SHP77 treated with DMSO at 0.1 percent for 48 hours (cell line): ENCODE data around the gene ANKRD16.
"Not testable (repeated sequence)": the region's sequence is repeated elsewhere in the genome, so short reads cannot be mapped to it uniquely, and the experiment has no call there.

Experiments
- DNase-seq: peaks from one replicate; lab custom pipeline; 2025; lab: John Stamatoyannopoulos, UW

Gene ANKRD16

DNA sequence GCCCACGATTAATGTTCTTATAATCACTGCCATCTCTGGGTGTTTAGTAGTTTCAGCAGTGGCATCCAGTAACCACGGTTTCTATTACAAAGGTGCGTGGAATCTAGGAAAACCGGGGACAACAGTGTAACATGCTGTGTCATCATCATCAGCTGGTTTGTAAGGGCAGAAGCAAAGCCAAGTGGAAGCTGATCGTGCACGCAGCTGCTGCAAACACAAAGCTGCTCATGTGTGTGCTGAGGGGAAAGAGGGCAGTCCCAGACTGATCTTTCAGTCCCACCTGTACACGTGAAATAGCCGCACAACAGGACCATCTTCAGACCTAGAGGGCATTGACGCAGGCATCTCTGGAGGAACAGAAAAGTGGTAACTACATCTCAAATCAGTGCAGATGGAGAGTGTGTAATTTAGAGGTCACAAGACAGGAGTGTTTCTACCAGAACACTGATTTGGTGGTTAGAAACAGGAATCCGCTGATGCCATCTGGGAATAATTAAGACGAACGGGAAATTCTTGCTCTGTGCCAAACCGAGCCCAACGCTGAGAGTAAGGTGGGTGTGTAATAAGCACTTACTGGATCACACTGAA lies 13.4 kb downstream of the ANKRD16 start:
- DNase-seq = no peak

DNA sequence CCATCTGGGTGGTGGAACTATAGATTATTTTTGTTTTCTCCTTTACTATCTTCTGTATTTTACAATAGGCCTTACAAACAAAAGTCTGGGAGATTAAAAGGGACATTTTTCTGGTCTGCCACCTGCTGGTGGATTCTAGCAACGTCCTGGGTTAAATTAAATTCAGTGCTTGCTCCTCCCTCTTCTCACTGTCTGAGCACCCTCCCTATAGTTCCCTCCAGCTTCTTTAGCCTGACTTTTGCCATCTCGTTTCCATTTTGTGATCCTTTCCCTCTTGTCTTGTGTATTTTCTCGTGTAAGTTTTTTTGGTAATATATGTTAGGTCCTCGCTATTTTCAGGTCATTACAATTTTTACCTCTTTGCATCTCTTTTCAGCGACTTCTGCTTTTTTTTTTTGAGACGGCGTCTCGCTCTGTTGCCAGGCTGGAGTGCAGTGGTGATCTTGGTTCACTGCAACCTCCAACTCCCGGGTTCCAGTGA lies 16.1 kb downstream of the ANKRD16 start:
- DNase-seq = peak; percentile 28

GRCh38 chr10:5871596-5871995 lies 18.1 kb downstream of the ANKRD16 start:
- no peak for DNase-seq

GRCh38 chr10:5869156-5869555 lies 20.5 kb downstream of the ANKRD16 start:
- no peak for DNase-seq

GRCh38 chr10:5868383-5868782 lies 21.3 kb downstream of the ANKRD16 start:
- not testable (repeated sequence) for DNase-seq

GRCh38 chr10:5867091-5867615 lies 22.5 kb downstream of the ANKRD16 start:
- DNase-seq = not testable (repeated sequence)

GRCh38 chr10:5866451-5867081 lies 23.1 kb downstream of the ANKRD16 start:
- DNase-seq = not testable (repeated sequence)

DNA sequence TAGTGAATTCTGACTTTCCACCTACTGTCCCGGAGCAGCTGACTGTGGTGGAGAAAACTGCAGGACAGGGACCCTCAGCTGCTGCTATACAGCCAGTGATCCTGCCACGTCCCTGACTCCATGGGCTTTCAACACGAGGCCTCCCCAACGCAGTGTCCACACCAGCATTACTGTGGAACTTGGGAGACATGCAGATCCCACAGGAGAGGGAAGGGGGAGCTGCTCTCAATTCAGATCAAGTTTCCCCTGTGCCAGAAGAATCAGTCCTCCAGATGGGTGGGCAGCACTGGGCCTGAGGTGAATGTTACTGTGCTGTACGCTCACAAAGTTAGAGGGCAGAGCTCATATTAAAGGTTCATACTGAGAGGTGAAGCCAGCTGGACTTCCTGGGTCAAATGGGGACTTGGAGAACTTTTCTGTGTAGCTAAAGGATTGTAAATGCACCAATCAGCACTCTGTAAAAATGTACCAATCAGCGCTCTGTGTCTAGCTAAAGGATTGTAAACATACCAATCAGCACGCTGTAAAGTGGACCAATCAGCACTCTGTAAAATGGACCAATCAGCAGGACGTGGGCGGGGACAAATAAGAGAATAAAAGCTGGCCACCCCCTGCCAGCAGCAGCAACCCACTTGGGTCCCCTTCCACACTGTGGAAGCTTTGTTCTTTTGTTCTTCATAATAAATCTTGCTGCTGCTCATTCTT lies 26.6 kb downstream of the ANKRD16 start:
- not testable (repeated sequence) for DNase-seq

DNA sequence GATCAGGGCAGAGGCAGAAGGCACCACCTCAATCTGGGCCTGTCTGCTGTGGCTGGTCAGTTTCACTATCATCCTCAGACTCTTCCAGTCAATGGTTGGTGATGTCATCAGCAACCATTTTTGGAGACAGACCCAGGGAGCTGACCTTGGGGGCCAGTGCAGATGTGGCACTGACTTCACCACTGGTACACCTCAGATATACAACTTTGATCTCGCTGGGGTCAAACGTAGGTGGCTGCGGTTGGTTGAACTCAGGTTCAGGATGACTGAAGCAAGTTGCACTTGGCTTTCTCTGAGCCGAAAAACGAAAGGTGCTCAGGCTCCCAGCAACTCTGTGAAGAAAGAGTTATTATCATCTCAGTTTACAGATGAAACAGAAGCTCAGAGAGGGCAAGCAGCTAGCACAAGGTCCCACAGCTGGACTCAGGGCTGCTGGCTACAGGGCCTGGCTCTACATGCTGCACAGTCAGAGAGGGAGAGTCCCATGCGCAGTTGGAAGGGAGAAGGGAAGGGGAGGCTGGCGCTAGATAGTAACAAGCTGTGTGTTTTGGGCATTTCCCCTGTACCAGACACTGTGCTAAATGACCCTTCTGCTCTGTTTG lies 27.2 kb downstream of the ANKRD16 start:
- no peak for DNase-seq

GRCh38 chr10:5860066-5860465 lies 29.6 kb downstream of the ANKRD16 start:
- DNase-seq = no peak

DNA sequence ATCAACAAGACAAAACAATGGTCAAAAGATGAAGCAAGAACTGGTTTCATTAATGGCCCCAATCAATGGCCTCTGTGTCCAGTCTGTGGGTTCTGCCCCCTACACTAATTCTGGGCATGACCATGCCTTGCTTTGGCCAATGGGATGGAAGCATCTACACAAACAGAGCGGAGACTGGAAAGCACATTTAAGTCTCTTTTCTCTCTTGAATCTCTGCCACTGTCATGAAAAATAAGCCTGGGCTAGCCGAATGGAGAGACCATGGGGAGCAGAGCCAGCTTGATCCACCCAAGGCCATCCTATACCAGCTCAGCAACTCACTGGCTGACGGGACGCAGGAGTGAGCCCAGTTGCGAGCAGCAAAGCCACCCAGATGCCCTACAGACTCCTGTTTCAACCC lies 30.9 kb downstream of the ANKRD16 start:
- DNase-seq = no peak

DNA sequence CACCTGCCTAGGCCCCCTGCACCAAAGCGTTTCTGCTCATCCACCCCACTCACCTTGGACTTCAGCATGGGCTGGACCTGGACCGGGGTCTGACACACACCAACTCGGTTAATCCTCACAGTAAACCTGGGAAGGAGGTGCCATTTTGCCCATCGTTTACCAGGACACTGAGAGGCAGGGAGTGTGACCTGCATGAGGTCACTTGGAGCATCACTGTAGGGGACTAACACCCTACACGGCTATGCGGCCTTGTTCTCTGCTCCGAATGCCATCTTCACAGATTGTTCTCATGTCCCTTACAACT lies 33.0 kb downstream of the ANKRD16 start:
- DNase-seq = no peak

- DNase-seq = no peak
These were observed 33.6 kb downstream of the ANKRD16 start for GRCh38 chr10:5855979-5856700.

DNA sequence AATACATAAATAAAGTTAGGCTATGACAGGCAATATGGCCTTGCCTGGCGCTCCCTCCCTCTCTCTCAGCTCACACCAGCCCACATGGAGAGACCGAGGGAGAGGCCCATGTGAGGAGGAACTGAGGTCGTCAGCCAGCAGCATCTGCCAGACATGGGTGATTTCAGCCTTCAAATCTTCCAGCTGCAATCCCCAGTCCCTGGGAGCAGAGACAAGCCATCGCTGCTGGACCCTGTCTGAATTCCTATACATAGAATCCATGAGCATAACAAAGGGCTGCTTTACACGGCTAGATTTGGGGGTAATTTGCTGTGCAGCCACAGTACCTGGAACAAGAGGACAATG lies 35.6 kb downstream of the ANKRD16 start:
- DNase-seq = no peak

GRCh38 chr10:5846667-5847066 lies 43.0 kb downstream of the ANKRD16 start:
- not testable (repeated sequence) for DNase-seq

DNA sequence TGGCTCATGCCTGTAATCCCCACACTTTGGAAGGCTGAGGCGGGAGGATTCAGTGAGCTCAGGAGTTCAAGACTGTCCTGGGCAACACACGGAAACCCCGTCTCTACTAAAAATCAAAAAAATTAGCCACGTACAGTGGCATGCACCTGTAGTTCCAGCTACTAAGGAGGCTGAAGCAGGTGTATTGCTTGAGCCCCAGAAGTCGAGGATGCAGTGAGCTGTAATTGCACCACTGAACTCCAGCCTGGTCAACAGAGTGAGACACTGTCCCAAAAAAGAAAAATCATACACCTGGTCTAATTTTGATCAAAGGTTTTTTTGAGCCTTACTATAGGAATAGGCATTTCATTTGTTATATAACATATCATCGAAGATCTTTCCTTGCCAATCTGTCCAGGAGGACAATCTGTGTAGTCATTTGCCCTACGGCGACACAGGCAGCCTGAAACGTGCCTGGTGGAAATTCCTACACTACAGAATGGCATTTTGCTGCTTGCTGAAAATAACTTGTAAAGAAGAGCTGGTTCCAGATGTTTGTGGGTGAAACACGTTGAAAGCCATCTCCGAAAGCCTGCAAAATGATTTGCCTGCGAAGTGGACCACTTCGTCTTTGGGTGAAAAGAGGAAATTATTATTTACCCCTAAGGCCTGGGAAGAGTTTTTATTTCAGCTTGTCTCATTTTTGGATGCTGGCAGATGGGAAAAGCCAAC lies 45.2 kb downstream of the ANKRD16 start:
- no peak for DNase-seq

DNA sequence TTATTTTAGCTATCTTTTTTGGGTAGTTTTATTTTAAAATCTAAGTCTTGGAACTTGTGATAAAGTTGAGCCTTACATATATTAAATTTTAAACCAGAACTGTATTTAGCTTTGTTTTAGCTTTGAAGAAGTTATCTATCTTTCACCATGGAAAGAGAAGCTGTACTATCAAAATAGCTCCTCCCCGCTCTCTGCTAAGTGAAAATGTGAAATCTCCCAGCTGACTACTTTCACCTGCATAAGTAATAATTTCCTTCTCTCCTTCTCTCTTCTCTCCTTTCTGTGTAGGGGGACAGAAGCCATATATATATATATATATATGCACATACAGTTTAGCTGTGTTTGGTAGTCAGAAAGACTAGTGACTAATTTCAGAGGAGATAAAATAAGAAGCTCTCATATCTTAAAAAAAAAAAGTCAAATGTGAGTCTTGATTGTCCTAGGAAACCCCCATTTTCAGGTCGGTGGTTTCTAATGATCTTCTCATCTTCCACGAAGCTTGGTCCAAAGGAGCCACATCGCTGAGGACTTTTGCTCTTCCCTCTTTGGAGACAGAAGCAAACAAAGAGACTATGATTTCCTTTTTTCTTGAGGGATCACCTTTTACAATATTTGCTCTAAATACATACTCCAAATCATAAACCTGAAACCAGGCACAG lies 45.9 kb downstream of the ANKRD16 start:
- no peak for DNase-seq

- DNase-seq = no peak
These were observed 47.7 kb downstream of the ANKRD16 start for GRCh38 chr10:5841965-5842364.

GRCh38 chr10:5840314-5841307 lies 49.1 kb downstream of the ANKRD16 start:
- DNase-seq = no peak

DNA sequence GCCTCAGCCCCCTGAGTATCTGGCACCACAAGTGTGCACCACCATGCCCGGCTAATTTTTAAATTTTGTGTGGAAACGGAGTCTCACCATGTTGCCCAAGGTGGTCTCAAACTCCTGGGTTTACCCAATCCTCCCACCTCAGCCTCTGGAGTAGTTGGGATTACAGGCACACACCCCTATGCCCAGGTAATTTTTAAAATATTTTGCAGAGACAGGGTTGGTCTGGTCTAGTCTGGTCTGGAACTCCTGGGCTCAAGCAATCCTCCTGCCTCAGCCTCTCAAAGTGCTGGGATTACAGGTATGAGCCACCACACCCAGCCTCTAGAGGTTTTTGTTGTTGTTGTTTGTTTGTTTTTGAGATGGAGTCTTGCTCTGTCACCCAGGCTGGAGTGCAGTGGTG lies 53.5 kb downstream of the ANKRD16 start:
- DNase-seq = not testable (repeated sequence)
